Upper lobe of left lung (tissue), 4 donors: ENCODE data around the gene SEC24C.

Experiments
- EP300 ChIP-seq, 4 donors: sonication (generic); formaldehyde crosslinking; IDR thresholded peaks; one replicate each; pipeline ENCODE4 v1.5.1; 2017; ENCODE audit warnings: antibody characterized with exemption in 4 of 4, control low read depth in 2 of 4
- POLR2A ChIP-seq, 4 donors: fragments of 450-650 bp; IDR thresholded peaks; one replicate each; pipeline ENCODE4 v1.5.1; 2016 to 2017; ENCODE audit warnings: antibody characterized with exemption in 4 of 4, mild to moderate bottlenecking in 2 of 4
- TF ChIP-seq, protein P1 (sequence below), 6 experiments: fragments of 450-650 bp in 4 of 6; fragments of 200-600 bp in 2 of 6; sonication (generic) in 2 of 6; IDR thresholded peaks; one replicate each; pipeline ENCODE4 v1.5.1; 2016 to 2019; ENCODE audit warnings: antibody characterized with exemption in 6 of 6

GRCh38 chr10:73797324-73798025 is 53.3 kb downstream of the SEC24C start:
- TF ChIP-seq POLR2A (IDR thresholded peaks at IDR 0.05) (no peak), EP300 (IDR thresholded peaks at IDR 0.05) (no peak)
- TF ChIP-seq, protein P1, sequence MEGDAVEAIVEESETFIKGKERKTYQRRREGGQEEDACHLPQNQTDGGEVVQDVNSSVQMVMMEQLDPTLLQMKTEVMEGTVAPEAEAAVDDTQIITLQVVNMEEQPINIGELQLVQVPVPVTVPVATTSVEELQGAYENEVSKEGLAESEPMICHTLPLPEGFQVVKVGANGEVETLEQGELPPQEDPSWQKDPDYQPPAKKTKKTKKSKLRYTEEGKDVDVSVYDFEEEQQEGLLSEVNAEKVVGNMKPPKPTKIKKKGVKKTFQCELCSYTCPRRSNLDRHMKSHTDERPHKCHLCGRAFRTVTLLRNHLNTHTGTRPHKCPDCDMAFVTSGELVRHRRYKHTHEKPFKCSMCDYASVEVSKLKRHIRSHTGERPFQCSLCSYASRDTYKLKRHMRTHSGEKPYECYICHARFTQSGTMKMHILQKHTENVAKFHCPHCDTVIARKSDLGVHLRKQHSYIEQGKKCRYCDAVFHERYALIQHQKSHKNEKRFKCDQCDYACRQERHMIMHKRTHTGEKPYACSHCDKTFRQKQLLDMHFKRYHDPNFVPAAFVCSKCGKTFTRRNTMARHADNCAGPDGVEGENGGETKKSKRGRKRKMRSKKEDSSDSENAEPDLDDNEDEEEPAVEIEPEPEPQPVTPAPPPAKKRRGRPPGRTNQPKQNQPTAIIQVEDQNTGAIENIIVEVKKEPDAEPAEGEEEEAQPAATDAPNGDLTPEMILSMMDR (IDR thresholded peaks at IDR 0.05), result no peak
